22Rv1 (cell line): ENCODE data around the gene ACAP3.
"Not testable (repeated sequence)": the region's sequence is repeated elsewhere in the genome, so short reads cannot be mapped to it uniquely, and the experiment has no call there.

Experiments used
- ZFX ChIP-seq: fragments of 450-650 bp; IDR thresholded peaks from 2 replicates; pipeline ENCODE4 v1.6.1; 2017; ENCODE audit warnings: antibody characterized with exemption, borderline replicate concordance
- TF ChIP-seq, protein P1 (sequence below): fragments of 450-650 bp; IDR thresholded peaks from 2 replicates; pipeline ENCODE4 v1.5.1; 2017; ENCODE audit warnings: mild to moderate bottlenecking

DNA sequence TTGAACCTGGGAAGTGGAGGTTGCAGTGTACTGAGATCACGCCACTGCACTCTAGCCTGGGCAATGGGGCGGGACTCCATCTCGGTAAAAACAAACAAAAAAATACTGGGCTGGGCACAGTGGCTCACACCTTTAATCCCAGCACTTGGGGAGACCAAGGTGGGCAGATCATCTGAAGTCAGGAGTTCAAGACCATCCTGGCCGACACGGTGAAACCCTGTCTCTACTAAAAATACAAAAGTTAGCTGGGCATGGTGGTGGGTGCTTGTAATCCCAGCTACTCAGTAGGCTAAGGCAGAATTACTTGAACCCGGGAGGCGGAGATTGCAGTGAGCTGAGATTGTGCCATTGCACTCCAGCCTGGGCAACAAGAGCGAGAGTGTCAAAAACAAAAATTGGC lies 8.5 kb upstream of the ACAP3 start:
- TF ChIP-seq, protein P1, sequence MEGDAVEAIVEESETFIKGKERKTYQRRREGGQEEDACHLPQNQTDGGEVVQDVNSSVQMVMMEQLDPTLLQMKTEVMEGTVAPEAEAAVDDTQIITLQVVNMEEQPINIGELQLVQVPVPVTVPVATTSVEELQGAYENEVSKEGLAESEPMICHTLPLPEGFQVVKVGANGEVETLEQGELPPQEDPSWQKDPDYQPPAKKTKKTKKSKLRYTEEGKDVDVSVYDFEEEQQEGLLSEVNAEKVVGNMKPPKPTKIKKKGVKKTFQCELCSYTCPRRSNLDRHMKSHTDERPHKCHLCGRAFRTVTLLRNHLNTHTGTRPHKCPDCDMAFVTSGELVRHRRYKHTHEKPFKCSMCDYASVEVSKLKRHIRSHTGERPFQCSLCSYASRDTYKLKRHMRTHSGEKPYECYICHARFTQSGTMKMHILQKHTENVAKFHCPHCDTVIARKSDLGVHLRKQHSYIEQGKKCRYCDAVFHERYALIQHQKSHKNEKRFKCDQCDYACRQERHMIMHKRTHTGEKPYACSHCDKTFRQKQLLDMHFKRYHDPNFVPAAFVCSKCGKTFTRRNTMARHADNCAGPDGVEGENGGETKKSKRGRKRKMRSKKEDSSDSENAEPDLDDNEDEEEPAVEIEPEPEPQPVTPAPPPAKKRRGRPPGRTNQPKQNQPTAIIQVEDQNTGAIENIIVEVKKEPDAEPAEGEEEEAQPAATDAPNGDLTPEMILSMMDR, result not testable (repeated sequence)
- TF ChIP-seq ZFX, result not testable (repeated sequence)
